Psoas muscle (tissue), 8 donors: ENCODE results near the gene GRID1. TPM values are rescaled to one million over a fixed set of nuclear protein-coding genes. Genes with fewer than 3 reads are reported as not detected.

Experiments used
- ATAC-seq, 4 donors: fragments of 200-7000 bp; cut with Tn5 transposase; one replicate each; pipeline ENCODE4 v1.9.1; 2020; ENCODE audit warnings: moderate library complexity in 3 of 4, mild to moderate bottlenecking in 2 of 4
- DNase-seq, 2 donors: peaks; one replicate each; pipeline ENCODE4 v3.0.0-alpha.2; 2020
- H3K27ac ChIP-seq: fragments of 200-600 bp; one replicate; pipeline ENCODE4 v1.8.0; 2022
- H3K27me3 ChIP-seq, 3 donors: fragments of 200-600 bp in 1 of 3; one replicate each; pipeline versions ENCODE4 v1.6.1 to v1.8.0; 2013 to 2022; ENCODE audit warnings: low read length in 2 of 3, mild to moderate bottlenecking in 2 of 3, moderate library complexity in 1 of 3; ENCODE audit not compliant: insufficient read depth in 3 of 3
- H3K36me3 ChIP-seq, 2 donors: fragments of 200-600 bp in 1 of 2; one replicate each; pipeline versions ENCODE4 v1.6.1 to v1.8.0; 2013 to 2022; ENCODE audit warnings: low read depth in 1 of 2, mild to moderate bottlenecking in 1 of 2, moderate library complexity in 1 of 2; ENCODE audit not compliant: insufficient read depth in 1 of 2
- H3K4me1 ChIP-seq: fragments of 200-600 bp; one replicate; pipeline ENCODE4 v1.8.0; 2022
- H3K4me3 ChIP-seq: fragments of 200-600 bp; one replicate; pipeline ENCODE4 v1.8.0; 2022; ENCODE audit warnings: mild to moderate bottlenecking
- H3K9me3 ChIP-seq: fragments of 200-600 bp; one replicate; pipeline ENCODE4 v1.8.0; 2022
- whole genome bisulfite sequencing, 3 donors: extraction: QIAGEN DNeasy Blood & Tissue Kit; methylation state at CpG; one replicate each; pipeline versions ENCODE4 v1.1.6 to v1.1.7; 2013; 5-methylcytosine and 5-hydroxymethylcytosine counted together
- intact Hi-C, 2 donors: fragments of 100-400 bp; cut with DNase I; formaldehyde crosslinking; loops; one replicate each; pipeline versions ENCODE4 v1.11.0 to v1.14.2; 2022
- polyA plus RNA-seq, 3 donors: library from polyadenylated mRNA; stranded (reverse); fragments of 200-250 nt; gene quantifications; one replicate each; pipeline ENCODE4 v1.2.3, GENCODE V29; 2013
- total RNA-seq, 4 donors: library from RNA; stranded (reverse); fragmentation: NEBNext Ultra II Directional in 2 of 4; extraction: Animal tissue kit (Norgen Biotek cat#: 25700) in 2 of 4; gene quantifications; one replicate each; pipeline versions ENCODE4 v1.2.1 to v1.2.4, GENCODE V29; 2021 to 2023
- TF ChIP-seq, protein P1 (sequence below): fragments of 200-600 bp; IDR thresholded peaks from one replicate; pipeline ENCODE4 v1.8.0; 2022; ENCODE audit warnings: antibody characterized with exemption
- donor health status: healthy with polysubstance abuse.
- donor health status: DM: no; HTN: no; CAD: no; lungs with moderate emphysema.
- donor health status: Bipolar disorder and iron deficiency.
- donor health status: healthy.
- donor health status: DM: yes; HTN: yes; CAD: no.
- donor health status: DM: no; HTN: no; CAD: no.
- donor health status: DM: no; HTN: no; CAD: no.
- donor health status: DM: yes; HTN: yes; CAD: no.

Gene GRID1
- total and polyA plus RNA-seq, 7 donors, result 0.17 to 0.56 (median 0.24) TPM

DNA sequence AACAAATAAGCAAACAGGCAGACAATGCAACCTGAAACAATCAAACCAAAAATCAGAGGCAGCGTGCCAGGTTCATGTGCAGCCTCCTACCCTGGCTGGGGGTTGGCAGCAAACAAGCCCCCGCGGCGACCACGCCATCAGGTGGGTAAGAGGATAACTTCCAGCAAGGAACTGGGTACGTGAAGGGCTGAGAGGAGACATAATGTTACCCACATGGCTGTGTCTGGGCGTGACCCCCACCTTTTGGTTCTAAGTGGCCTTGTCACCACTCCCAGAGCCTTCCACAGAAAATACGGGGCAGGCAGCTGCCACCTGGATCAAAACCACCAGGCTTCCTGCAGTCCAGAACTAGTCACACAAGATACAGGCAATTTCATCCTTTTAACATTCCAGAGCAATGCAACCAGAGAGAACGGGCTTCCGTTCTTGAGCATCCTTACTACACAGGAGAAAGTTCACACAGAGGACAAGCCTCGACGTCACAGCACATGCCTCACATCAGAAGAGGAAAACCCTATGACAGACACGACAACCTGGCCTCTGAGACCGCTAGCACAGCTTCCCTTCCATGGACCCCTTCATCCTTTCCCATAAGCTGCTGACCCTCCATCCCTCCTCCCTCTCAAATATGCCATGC is 171.0 kb downstream of the GRID1 start:
- WGBS, 3 donors, result 54 to 65% (median 57%) methylated on average over 14 of the region's 14 CpGs
- ATAC-seq, result no peak
- TF ChIP-seq, protein P1, sequence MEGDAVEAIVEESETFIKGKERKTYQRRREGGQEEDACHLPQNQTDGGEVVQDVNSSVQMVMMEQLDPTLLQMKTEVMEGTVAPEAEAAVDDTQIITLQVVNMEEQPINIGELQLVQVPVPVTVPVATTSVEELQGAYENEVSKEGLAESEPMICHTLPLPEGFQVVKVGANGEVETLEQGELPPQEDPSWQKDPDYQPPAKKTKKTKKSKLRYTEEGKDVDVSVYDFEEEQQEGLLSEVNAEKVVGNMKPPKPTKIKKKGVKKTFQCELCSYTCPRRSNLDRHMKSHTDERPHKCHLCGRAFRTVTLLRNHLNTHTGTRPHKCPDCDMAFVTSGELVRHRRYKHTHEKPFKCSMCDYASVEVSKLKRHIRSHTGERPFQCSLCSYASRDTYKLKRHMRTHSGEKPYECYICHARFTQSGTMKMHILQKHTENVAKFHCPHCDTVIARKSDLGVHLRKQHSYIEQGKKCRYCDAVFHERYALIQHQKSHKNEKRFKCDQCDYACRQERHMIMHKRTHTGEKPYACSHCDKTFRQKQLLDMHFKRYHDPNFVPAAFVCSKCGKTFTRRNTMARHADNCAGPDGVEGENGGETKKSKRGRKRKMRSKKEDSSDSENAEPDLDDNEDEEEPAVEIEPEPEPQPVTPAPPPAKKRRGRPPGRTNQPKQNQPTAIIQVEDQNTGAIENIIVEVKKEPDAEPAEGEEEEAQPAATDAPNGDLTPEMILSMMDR, result no peak
- Histone ChIP-seq H3K4me1 (no peaks in the 10 kb centered on the region), H3K27me3 (peaks cover 0 to 4% (median 0%) of the 10 kb centered on the region in 3 donors), H3K9me3 (no peaks in the 10 kb centered on the region), H3K36me3 (no peaks in the 10 kb centered on the region), H3K4me3 (no peak overlapping the region), H3K27ac (no peak overlapping the region)
- intact Hi-C loops, result no loop called here
- no peak for DNase-seq

DNA sequence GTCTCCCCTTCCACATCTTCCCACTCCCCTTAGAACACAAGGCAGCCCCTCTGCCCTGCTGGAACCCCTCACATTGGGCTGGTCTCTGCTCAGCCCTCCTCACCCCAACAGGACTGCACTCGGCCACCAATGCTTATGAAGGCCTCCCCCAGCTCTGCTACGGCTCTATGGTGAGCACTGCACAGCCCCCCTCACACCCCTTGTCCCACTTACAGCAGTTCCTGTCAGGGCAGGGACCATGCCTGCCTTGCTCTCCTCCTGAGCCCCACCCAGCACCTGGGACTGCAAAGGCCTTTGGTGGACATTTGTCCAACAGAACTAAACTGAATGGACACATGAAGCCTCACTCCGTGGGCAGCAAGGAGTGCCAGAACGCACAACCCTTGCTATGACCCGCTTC is 171.9 kb downstream of the GRID1 start:
- 72 to 85% (median 83%) methylated on average over 5 of the region's 5 CpGs for WGBS, 3 donors
- Histone ChIP-seq H3K27me3 (peaks cover 0 to 4% (median 0%) of the 10 kb centered on the region in 3 donors), H3K4me3 (no peak overlapping the region), H3K4me1 (no peaks in the 10 kb centered on the region), H3K9me3 (no peaks in the 10 kb centered on the region), H3K27ac (no peak overlapping the region), H3K36me3 (no peaks in the 10 kb centered on the region)
- intact Hi-C loops, result no loop called here
- ATAC-seq (no peak), DNase-seq (no peak)
- TF ChIP-seq, protein P1, result no peak

DNA sequence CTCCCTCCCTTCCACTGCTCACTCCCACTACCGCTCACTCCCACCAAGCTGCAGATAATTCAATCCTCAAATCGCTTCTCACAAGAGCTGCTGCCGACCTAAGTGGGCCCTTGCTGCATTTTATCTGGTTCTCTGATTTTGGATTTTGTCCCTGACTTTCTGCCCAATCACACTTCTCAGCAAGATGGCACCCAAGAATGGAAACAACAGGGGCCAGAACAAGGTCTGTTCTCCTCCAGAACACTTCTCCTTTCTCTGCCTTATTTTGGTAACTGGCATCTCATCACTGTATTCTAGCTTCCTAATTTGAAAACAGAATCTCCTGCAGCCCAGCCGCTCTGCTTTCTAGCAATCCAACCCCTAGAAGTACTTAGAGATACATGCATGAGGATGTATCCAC is 172.8 kb downstream of the GRID1 start:
- Histone ChIP-seq H3K4me1 (no peaks in the 10 kb centered on the region), H3K4me3 (no peak overlapping the region), H3K9me3 (no peaks in the 10 kb centered on the region), H3K27me3 (peaks cover 0 to 4% (median 0%) of the 10 kb centered on the region in 3 donors), H3K27ac (no peak overlapping the region), H3K36me3 (no peaks in the 10 kb centered on the region)
- TF ChIP-seq, protein P1, result no peak
- intact Hi-C loops, result no loop called here
- ATAC-seq, result no peak
- DNase-seq, result no peak
- WGBS, 3 donors, result 67 to 71% (median 68%) methylated on average over 4 of the region's 4 CpGs

DNA sequence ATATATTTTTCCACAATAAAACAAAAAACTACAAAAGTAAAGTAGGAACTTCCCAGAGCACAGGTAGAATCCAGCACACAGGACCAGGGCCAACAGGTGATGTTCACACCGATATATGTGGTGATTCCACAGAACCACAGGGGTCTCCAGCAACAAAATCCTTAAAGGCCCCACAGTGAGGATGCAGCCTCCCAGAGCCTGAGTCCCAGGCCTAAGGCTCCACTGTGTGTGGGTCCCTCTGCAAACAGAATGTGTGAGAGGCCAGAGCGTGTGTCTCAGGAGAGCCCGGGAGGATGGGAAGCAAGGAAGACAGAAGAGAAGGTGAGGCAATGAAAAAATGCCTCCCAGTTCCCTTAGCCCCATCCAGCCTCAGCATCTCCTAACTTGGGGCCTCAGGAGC is 173.9 kb downstream of the GRID1 start:
- no peak for DNase-seq
- H3K27me3 ChIP-seq, result peaks cover 0 to 4% (median 2%) of the 10 kb centered on the region in 3 donors
- no peak for ATAC-seq
- 86 to 96% (median 88%) methylated on average over 3 of the region's 3 CpGs for WGBS, 3 donors
- H3K27ac ChIP-seq, result no peak overlapping the region
- H3K4me3 ChIP-seq, result no peak overlapping the region
- no peaks in the 10 kb centered on the region for H3K9me3 ChIP-seq
- H3K4me1 ChIP-seq, result no peaks in the 10 kb centered on the region
- no peaks in the 10 kb centered on the region for H3K36me3 ChIP-seq
- intact Hi-C loops, result no loop called here
- TF ChIP-seq, protein P1, result no peak

DNA sequence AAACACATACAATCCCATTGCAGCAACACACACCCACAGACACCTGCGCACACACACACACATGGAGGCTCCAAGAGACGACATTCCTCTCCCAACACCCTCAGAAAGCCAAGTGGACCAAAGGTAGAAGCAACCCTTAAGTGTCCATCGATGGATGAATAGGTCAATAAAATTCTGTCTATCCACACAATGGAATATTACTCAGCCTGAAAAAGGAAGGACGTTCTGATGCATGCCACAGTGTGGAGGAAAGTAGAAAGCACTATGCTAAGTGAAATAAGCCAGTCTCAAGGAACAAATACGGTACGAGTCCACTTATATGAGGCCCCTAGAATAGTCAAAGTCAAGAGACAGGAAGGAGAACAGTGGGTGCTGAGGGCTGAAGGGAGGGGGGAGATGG is 174.4 kb downstream of the GRID1 start:
- Histone ChIP-seq H3K4me1 (no peaks in the 10 kb centered on the region), H3K4me3 (no peak overlapping the region), H3K27ac (no peak overlapping the region), H3K9me3 (no peaks in the 10 kb centered on the region), H3K27me3 (peaks cover 0 to 4% (median 2%) of the 10 kb centered on the region in 3 donors), H3K36me3 (no peaks in the 10 kb centered on the region)
- intact Hi-C loops, result no loop called here
- ATAC-seq, result no peak
- DNase-seq, result no peak
- TF ChIP-seq, protein P1, result no peak
- 77 to 87% (median 86%) methylated on average over 6 of the region's 6 CpGs for WGBS, 3 donors
